Measurements from ENCODE around the gene SRD5A2.

DNA sequence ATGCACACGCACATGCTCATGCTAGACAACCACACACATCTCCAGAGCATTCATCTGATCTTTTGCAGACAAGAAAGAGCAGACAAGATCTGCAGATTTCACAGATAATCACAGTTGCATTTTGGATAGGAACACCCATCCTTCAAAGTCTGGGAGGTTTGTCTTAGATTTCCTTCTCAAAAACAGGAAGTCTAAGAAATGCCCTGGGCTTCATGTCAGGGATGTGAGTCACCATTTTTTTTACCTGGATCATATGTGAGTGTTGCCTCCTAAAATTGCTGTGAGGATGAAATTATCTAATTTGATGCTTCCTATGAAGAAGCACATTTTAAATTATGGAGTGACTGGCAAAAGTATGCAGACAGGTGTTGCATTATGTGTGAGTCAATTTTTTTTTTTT, 46.1 kb downstream of the SRD5A2 start:
- TF ChIP-seq, protein P1, sequence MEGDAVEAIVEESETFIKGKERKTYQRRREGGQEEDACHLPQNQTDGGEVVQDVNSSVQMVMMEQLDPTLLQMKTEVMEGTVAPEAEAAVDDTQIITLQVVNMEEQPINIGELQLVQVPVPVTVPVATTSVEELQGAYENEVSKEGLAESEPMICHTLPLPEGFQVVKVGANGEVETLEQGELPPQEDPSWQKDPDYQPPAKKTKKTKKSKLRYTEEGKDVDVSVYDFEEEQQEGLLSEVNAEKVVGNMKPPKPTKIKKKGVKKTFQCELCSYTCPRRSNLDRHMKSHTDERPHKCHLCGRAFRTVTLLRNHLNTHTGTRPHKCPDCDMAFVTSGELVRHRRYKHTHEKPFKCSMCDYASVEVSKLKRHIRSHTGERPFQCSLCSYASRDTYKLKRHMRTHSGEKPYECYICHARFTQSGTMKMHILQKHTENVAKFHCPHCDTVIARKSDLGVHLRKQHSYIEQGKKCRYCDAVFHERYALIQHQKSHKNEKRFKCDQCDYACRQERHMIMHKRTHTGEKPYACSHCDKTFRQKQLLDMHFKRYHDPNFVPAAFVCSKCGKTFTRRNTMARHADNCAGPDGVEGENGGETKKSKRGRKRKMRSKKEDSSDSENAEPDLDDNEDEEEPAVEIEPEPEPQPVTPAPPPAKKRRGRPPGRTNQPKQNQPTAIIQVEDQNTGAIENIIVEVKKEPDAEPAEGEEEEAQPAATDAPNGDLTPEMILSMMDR (IDR thresholded peaks at IDR 0.05), result no peak
- no peak for TF ChIP-seq POLR2A (IDR thresholded peaks at IDR 0.05)
